ENCODE data around the gene GKN1. TPM values are rescaled to one million over a fixed set of nuclear protein-coding genes. Genes with fewer than 3 reads are reported as not detected.
"Not testable (repeated sequence)": the region's sequence is repeated elsewhere in the genome, so short reads cannot be mapped to it uniquely, and the experiment has no call there.

Gene GKN1
- polyA plus RNA-seq, 1 donor from 2014 or later, result not detected

DNA sequence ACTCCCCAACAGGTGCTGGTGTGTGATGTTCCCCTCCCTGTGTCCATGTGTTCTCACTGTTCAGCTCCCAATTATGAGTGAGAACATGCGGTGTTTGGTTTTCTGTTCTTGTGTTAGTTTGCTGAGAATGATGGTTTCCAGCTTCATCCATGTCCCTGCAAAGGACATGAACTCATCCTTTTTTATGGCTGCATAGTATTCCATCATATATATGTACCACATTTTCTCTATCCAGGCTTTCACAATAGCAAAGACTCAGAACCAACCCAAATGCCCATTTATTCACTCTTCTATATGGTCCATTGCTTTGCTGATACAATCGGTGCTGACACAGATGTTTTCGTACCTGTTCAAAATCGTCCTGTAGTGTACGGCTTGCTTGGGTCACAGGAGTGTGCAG is 19.0 kb upstream of the GKN1 start:
- H3K4me2 ChIP-seq (ENCODE audit: low read length); H3K27ac ChIP-seq (ENCODE audit: low read length); H3K4me3 ChIP-seq (ENCODE audit: low read length); H3K9ac ChIP-seq (ENCODE audit: low read length); H2AFZ ChIP-seq (ENCODE audit: low read depth, low read length); H4K20me1 ChIP-seq (ENCODE audit: insufficient read depth); H3K36me3 ChIP-seq (ENCODE audit: insufficient read depth, low read length); H3K27me3 ChIP-seq (ENCODE audit: insufficient read depth, low read depth, low read length); H3F3A ChIP-seq (ENCODE audit: insufficient read depth, low read length, poor library complexity, severe bottlenecking); H3K9me3 ChIP-seq (ENCODE audit: low read length); H3K9me2 ChIP-seq (ENCODE audit: insufficient read depth, low read length); H3K79me2 ChIP-seq (replicated peaks; ENCODE audit: insufficient read depth, low read length): not testable (repeated sequence)

DNA sequence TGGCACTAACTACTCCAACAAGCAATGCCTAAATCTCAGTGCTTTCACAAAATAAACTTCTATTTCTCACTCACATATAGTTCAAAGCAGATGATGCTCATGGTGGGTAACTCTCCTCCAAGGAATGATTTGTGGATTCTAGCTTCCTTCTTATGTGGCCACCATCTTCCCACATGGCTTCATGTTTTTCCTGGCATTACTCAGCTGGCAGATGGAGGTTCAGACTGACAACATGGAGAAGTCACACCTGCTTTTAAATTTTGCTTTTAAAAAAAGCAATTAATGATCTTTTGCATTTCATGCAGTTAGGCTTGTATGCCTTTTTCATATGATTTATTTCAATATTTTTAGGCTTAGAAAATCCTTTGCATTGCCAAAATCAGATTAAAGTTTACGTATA is 15.4 kb upstream of the GKN1 start:
- Histone ChIP-seq H3K27me3 (ENCODE audit: insufficient read depth, low read depth, low read length) (no peaks in the 10 kb centered on the region), H3K9me2 (ENCODE audit: insufficient read depth, low read length) (no peaks in the 10 kb centered on the region), H3K9me3 (ENCODE audit: low read length) (no peaks in the 10 kb centered on the region), H3K27ac (ENCODE audit: low read length) (no peak overlapping the region), H3K4me2 (ENCODE audit: low read length) (no peak overlapping the region), H3K4me3 (ENCODE audit: low read length) (no peak overlapping the region), H2AFZ (ENCODE audit: low read depth, low read length) (no peak overlapping the region), H3K9ac (ENCODE audit: low read length) (no peak overlapping the region), H3K79me2 (replicated peaks; ENCODE audit: insufficient read depth, low read length) (no peaks in the 10 kb centered on the region), H4K20me1 (ENCODE audit: insufficient read depth) (no peaks in the 10 kb centered on the region), H3K36me3 (ENCODE audit: insufficient read depth, low read length) (no peaks in the 10 kb centered on the region), H3F3A (ENCODE audit: insufficient read depth, low read length, poor library complexity, severe bottlenecking) (no peaks in the 10 kb centered on the region)
- TF ChIP-seq, protein P1, sequence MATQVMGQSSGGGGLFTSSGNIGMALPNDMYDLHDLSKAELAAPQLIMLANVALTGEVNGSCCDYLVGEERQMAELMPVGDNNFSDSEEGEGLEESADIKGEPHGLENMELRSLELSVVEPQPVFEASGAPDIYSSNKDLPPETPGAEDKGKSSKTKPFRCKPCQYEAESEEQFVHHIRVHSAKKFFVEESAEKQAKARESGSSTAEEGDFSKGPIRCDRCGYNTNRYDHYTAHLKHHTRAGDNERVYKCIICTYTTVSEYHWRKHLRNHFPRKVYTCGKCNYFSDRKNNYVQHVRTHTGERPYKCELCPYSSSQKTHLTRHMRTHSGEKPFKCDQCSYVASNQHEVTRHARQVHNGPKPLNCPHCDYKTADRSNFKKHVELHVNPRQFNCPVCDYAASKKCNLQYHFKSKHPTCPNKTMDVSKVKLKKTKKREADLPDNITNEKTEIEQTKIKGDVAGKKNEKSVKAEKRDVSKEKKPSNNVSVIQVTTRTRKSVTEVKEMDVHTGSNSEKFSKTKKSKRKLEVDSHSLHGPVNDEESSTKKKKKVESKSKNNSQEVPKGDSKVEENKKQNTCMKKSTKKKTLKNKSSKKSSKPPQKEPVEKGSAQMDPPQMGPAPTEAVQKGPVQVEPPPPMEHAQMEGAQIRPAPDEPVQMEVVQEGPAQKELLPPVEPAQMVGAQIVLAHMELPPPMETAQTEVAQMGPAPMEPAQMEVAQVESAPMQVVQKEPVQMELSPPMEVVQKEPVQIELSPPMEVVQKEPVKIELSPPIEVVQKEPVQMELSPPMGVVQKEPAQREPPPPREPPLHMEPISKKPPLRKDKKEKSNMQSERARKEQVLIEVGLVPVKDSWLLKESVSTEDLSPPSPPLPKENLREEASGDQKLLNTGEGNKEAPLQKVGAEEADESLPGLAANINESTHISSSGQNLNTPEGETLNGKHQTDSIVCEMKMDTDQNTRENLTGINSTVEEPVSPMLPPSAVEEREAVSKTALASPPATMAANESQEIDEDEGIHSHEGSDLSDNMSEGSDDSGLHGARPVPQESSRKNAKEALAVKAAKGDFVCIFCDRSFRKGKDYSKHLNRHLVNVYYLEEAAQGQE (IDR thresholded peaks at IDR 0.05; ENCODE audit: borderline replicate concordance), result no peak
- TF ChIP-seq SMC3 (conservative IDR thresholded peaks at IDR 0.05; ENCODE audit: poor library complexity), result no peak
- no peak for TF ChIP-seq EZH2 (IDR thresholded peaks at IDR 0.05; ENCODE audit: borderline replicate concordance, insufficient read depth, low read length, poor library complexity, severe bottlenecking)
- no peak for TF ChIP-seq POLR2AphosphoS5 (IDR thresholded peaks at IDR 0.05)
- TF ChIP-seq, protein P2, sequence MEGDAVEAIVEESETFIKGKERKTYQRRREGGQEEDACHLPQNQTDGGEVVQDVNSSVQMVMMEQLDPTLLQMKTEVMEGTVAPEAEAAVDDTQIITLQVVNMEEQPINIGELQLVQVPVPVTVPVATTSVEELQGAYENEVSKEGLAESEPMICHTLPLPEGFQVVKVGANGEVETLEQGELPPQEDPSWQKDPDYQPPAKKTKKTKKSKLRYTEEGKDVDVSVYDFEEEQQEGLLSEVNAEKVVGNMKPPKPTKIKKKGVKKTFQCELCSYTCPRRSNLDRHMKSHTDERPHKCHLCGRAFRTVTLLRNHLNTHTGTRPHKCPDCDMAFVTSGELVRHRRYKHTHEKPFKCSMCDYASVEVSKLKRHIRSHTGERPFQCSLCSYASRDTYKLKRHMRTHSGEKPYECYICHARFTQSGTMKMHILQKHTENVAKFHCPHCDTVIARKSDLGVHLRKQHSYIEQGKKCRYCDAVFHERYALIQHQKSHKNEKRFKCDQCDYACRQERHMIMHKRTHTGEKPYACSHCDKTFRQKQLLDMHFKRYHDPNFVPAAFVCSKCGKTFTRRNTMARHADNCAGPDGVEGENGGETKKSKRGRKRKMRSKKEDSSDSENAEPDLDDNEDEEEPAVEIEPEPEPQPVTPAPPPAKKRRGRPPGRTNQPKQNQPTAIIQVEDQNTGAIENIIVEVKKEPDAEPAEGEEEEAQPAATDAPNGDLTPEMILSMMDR (IDR thresholded peaks at IDR 0.05; ENCODE audit: poor library complexity, severe bottlenecking), result no peak
- no peak for TF ChIP-seq TAF1 (IDR thresholded peaks at IDR 0.05; ENCODE audit: low read depth)
- TF ChIP-seq MXI1 (conservative IDR thresholded peaks at IDR 0.05; ENCODE audit: poor library complexity, severe bottlenecking), result no peak
- TF ChIP-seq RAD21 (conservative IDR thresholded peaks at IDR 0.05), result no peak
- TF ChIP-seq EP300 (conservative IDR thresholded peaks at IDR 0.05; ENCODE audit: poor library complexity, severe bottlenecking), result no peak

DNA sequence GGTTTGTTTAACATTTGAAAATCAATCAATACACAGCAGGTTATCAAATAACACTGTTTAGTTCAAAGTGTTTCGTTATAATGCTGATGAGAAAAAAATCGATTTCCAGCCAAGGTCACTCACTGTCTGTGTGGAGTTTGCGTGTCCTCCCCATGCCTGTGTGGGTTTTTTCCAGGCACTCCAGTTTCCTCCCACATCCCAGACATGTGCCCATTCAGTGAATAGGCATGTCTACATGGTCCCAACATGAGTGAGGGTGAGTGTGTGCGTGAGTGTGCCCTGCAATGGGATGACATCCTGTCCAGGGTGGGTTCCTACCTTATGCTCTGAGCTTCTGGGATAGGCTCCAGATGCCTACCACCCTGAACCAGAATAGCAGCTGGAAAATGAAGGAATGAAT is 13.1 kb upstream of the GKN1 start:
- TF ChIP-seq TAF1 (IDR thresholded peaks at IDR 0.05; ENCODE audit: low read depth), result no peak
- TF ChIP-seq EZH2 (IDR thresholded peaks at IDR 0.05; ENCODE audit: borderline replicate concordance, insufficient read depth, low read length, poor library complexity, severe bottlenecking), result no peak
- TF ChIP-seq MXI1 (conservative IDR thresholded peaks at IDR 0.05; ENCODE audit: poor library complexity, severe bottlenecking), result no peak
- TF ChIP-seq, protein P1 (IDR thresholded peaks at IDR 0.05; ENCODE audit: borderline replicate concordance), result no peak
- no peak for TF ChIP-seq POLR2AphosphoS5 (IDR thresholded peaks at IDR 0.05)
- TF ChIP-seq EP300 (conservative IDR thresholded peaks at IDR 0.05; ENCODE audit: poor library complexity, severe bottlenecking), result no peak
- TF ChIP-seq SMC3 (conservative IDR thresholded peaks at IDR 0.05; ENCODE audit: poor library complexity), result no peak
- TF ChIP-seq RAD21 (conservative IDR thresholded peaks at IDR 0.05), result no peak
- TF ChIP-seq, protein P2 (IDR thresholded peaks at IDR 0.05; ENCODE audit: poor library complexity, severe bottlenecking), result no peak
- no peak overlapping the region for H3K27ac ChIP-seq (ENCODE audit: low read length)
- H3K27me3 ChIP-seq (ENCODE audit: insufficient read depth, low read depth, low read length), result no peaks in the 10 kb centered on the region
- H3K4me3 ChIP-seq (ENCODE audit: low read length), result no peak overlapping the region
- no peak overlapping the region for H3K4me2 ChIP-seq (ENCODE audit: low read length)
- H3K79me2 ChIP-seq (replicated peaks; ENCODE audit: insufficient read depth, low read length), result no peaks in the 10 kb centered on the region
- H3K36me3 ChIP-seq (ENCODE audit: insufficient read depth, low read length), result no peaks in the 10 kb centered on the region
- H4K20me1 ChIP-seq (ENCODE audit: insufficient read depth), result no peaks in the 10 kb centered on the region
- H3K9me3 ChIP-seq (ENCODE audit: low read length), result no peaks in the 10 kb centered on the region
- no peak overlapping the region for H2AFZ ChIP-seq (ENCODE audit: low read depth, low read length)
- no peaks in the 10 kb centered on the region for H3F3A ChIP-seq (ENCODE audit: insufficient read depth, low read length, poor library complexity, severe bottlenecking)
- no peak overlapping the region for H3K9ac ChIP-seq (ENCODE audit: low read length)
- no peaks in the 10 kb centered on the region for H3K9me2 ChIP-seq (ENCODE audit: insufficient read depth, low read length)
